OCI-LY3 (cell line): ENCODE results near the gene ANKRD17.

Experiments used
- H2AFZ ChIP-seq: fragments of 200-600, 300-600 bp; shearing (Covaris generic); 2 replicates; pipeline ENCODE4 v1.6.0; 2014; ENCODE audit warnings: antibody characterized with exemption, low read depth, low read length
- H3K27ac ChIP-seq: fragments of 200-600, 300-600 bp; sonication (generic); 2 replicates; pipeline ENCODE4 v1.5.1; 2014; ENCODE audit warnings: mild to moderate bottlenecking, low read length, moderate library complexity, mixed read lengths
- H3K27me3 ChIP-seq: fragments of 200-600, 300-600 bp; sonication (generic); 2 replicates; pipeline ENCODE4 v1.6.1; 2014; ENCODE audit warnings: low read depth, low read length, mixed read lengths
- H3K36me3 ChIP-seq: fragments of 200-600, 300-600 bp; sonication (generic); replicated peaks from 2 replicates; pipeline ENCODE3; 2014; ENCODE audit warnings: low read depth, low read length, mixed read lengths
- H3K4me1 ChIP-seq: fragments of 300-600, 200-600 bp; sonication (generic); 2 replicates; pipeline ENCODE4 v1.6.1; 2014; ENCODE audit warnings: low read length, mixed read lengths
- H3K4me2 ChIP-seq: fragments of 200-600, 300-600 bp; sonication (generic); 2 replicates; pipeline ENCODE4 v1.6.1; 2014; ENCODE audit warnings: low read length, mixed read lengths
- H3K4me3 ChIP-seq: fragments of 300-600, 200-600 bp; sonication (generic); 2 replicates; pipeline ENCODE4 v1.5.1; 2014; ENCODE audit warnings: antibody characterized with exemption, mild to moderate bottlenecking, low read length, moderate library complexity
- H3K79me2 ChIP-seq: fragments of 300-600, 200-600 bp; shearing (Covaris generic); 2 replicates; pipeline ENCODE4 v1.6.1; 2014; ENCODE audit warnings: mild to moderate bottlenecking, low read length, mixed read lengths
- H3K9ac ChIP-seq: fragments of 300-600, 200-600 bp; shearing (Covaris generic); 2 replicates; pipeline ENCODE4 v1.6.0; 2014; ENCODE audit warnings: mild to moderate bottlenecking, low read length, moderate library complexity
- H3K9me3 ChIP-seq: fragments of 200-600, 300-600 bp; shearing (Covaris generic); 2 replicates; pipeline ENCODE4 v1.6.1; 2014; ENCODE audit warnings: low read length, mixed read lengths; ENCODE audit not compliant: insufficient read depth
- H4K20me1 ChIP-seq: fragments of 200-600, 300-600 bp; sonication (generic); 2 replicates; pipeline ENCODE4 v1.6.1; 2016; ENCODE audit warnings: low read length, mixed read lengths; ENCODE audit not compliant: insufficient read depth
- CTCF ChIP-seq: fragments of 200-600, 300-600 bp; sonication (generic); IDR thresholded peaks from 2 replicates; pipeline ENCODE4 v1.5.1; 2014; ENCODE audit warnings: antibody characterized with exemption, low read length, low read depth
- EZH2phosphoT487 ChIP-seq: fragments of 200-600 bp; shearing (Covaris generic); IDR thresholded peaks from 2 replicates; pipeline ENCODE4 v1.6.1; 2018; ENCODE audit warnings: antibody characterized with exemption, mixed run types, low read depth

The ANKRD17 gene

GRCh38 chr4:73099143-73099542, 159.5 kb downstream of the ANKRD17 start:
- Histone ChIP-seq H3K36me3 (peaks cover 34% of the 10 kb centered on the region), H3K79me2 (no peaks in the 10 kb centered on the region), H3K4me3 (no peak overlapping the region), H3K9ac (no peak overlapping the region), H3K4me1 (no peaks in the 10 kb centered on the region), H3K9me3 (no peaks in the 10 kb centered on the region), H3K27me3 (no peaks in the 10 kb centered on the region), H3K4me2 (no peak overlapping the region), H4K20me1 (no peaks in the 10 kb centered on the region), H2AFZ (no peak overlapping the region), H3K27ac (no peak overlapping the region)
- TF ChIP-seq CTCF (no peak), EZH2phosphoT487 (no peak)

- Histone ChIP-seq H4K20me1 (no peaks in the 10 kb centered on the region), H2AFZ (no peak overlapping the region), H3K4me2 (no peak overlapping the region), H3K4me1 (no peaks in the 10 kb centered on the region), H3K4me3 (no peak overlapping the region), H3K9ac (no peak overlapping the region), H3K36me3 (peaks cover 37% of the 10 kb centered on the region), H3K9me3 (no peaks in the 10 kb centered on the region), H3K27ac (no peak overlapping the region), H3K79me2 (no peaks in the 10 kb centered on the region), H3K27me3 (no peaks in the 10 kb centered on the region)
- TF ChIP-seq EZH2phosphoT487 (no peak), CTCF (no peak)
Measured at GRCh38 chr4:73098713-73099112, 159.9 kb downstream of the ANKRD17 start.

GRCh38 chr4:73098016-73098415, 160.6 kb downstream of the ANKRD17 start:
- no peak for TF ChIP-seq CTCF
- no peak for TF ChIP-seq EZH2phosphoT487
- Histone ChIP-seq H3K4me2 (no peak overlapping the region), H3K4me1 (no peaks in the 10 kb centered on the region), H3K27me3 (no peaks in the 10 kb centered on the region), H3K27ac (no peak overlapping the region), H3K36me3 (peaks cover 37% of the 10 kb centered on the region), H3K9me3 (no peaks in the 10 kb centered on the region), H4K20me1 (no peaks in the 10 kb centered on the region), H3K79me2 (no peaks in the 10 kb centered on the region), H2AFZ (no peak overlapping the region), H3K9ac (no peak overlapping the region), H3K4me3 (no peak overlapping the region)

- Histone ChIP-seq H3K9me3 (no peaks in the 10 kb centered on the region), H3K27ac (no peak overlapping the region), H3K27me3 (no peaks in the 10 kb centered on the region), H3K79me2 (peaks cover 19% of the 10 kb centered on the region), H3K9ac (no peak overlapping the region), H3K4me1 (no peaks in the 10 kb centered on the region; the same call in 1 of the 2 replicates), H4K20me1 (no peaks in the 10 kb centered on the region), H3K36me3 (peaks cover 40% of the 10 kb centered on the region), H3K4me3 (no peak overlapping the region), H3K4me2 (no peak overlapping the region), H2AFZ (no peak overlapping the region)
- no peak for TF ChIP-seq EZH2phosphoT487
- no peak for TF ChIP-seq CTCF
Measured at GRCh38 chr4:73092868-73093267, 165.7 kb downstream of the ANKRD17 start.
